ENCODE data around the gene PIGV.

GRCh38 chr1:26787381-26787705 is 407 bp upstream of the PIGV start:
- TF ChIP-seq POLR2A (IDR thresholded peaks at IDR 0.05; ENCODE audit: low read depth, low read length) (no peak), CTCF (conservative IDR thresholded peaks at IDR 0.05; ENCODE audit: low read depth, low read length) (no peak), RAD21 (IDR thresholded peaks at IDR 0.05; ENCODE audit: low read length) (no peak), SMC3 (IDR thresholded peaks at IDR 0.05; ENCODE audit: low read depth, low read length) (no peak), RFX5 (IDR thresholded peaks at IDR 0.05; ENCODE audit: low read depth, low read length) (no peak), BHLHE40 (IDR thresholded peaks at IDR 0.05; ENCODE audit: low read depth, low read length) (0 out of 2 replicates have a peak, but pooled peaks have one; percentile 10), MAZ (IDR thresholded peaks at IDR 0.05; ENCODE audit: borderline replicate concordance, low read depth, low read length) (no peak), CHD1 (IDR thresholded peaks at IDR 0.05; ENCODE audit: low read depth, low read length) (no peak; the same call in 1 of the 2 replicates), RCOR1 (IDR thresholded peaks at IDR 0.05; ENCODE audit: insufficient replicate concordance, low read length) (no peak), MAFK (IDR thresholded peaks at IDR 0.05; ENCODE audit: low read depth, low read length) (no peak), CEBPB (IDR thresholded peaks at IDR 0.05; ENCODE audit: low read depth, low read length) (no peak)
- TF ChIP-seq, protein P1, sequence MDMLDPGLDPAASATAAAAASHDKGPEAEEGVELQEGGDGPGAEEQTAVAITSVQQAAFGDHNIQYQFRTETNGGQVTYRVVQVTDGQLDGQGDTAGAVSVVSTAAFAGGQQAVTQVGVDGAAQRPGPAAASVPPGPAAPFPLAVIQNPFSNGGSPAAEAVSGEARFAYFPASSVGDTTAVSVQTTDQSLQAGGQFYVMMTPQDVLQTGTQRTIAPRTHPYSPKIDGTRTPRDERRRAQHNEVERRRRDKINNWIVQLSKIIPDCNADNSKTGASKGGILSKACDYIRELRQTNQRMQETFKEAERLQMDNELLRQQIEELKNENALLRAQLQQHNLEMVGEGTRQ (IDR thresholded peaks at IDR 0.05; ENCODE audit: low read depth, low read length), result no peak
- TF ChIP-seq, protein P2, sequence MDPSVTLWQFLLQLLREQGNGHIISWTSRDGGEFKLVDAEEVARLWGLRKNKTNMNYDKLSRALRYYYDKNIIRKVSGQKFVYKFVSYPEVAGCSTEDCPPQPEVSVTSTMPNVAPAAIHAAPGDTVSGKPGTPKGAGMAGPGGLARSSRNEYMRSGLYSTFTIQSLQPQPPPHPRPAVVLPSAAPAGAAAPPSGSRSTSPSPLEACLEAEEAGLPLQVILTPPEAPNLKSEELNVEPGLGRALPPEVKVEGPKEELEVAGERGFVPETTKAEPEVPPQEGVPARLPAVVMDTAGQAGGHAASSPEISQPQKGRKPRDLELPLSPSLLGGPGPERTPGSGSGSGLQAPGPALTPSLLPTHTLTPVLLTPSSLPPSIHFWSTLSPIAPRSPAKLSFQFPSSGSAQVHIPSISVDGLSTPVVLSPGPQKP (IDR thresholded peaks at IDR 0.05; ENCODE audit: borderline replicate concordance, low read depth, low read length), result no peak
